GM21723 (cell line): ENCODE results near the gene YARS1.

Experiments used
- ATAC-seq: cut with Tn5 transposase; IDR thresholded peaks from one replicate; pipeline ENCODE4 v1.9.1; 2021; ENCODE audit warnings: mild to moderate bottlenecking, moderate library complexity; ENCODE audit not compliant: unreplicated experiment

YARS1 gene

DNA sequence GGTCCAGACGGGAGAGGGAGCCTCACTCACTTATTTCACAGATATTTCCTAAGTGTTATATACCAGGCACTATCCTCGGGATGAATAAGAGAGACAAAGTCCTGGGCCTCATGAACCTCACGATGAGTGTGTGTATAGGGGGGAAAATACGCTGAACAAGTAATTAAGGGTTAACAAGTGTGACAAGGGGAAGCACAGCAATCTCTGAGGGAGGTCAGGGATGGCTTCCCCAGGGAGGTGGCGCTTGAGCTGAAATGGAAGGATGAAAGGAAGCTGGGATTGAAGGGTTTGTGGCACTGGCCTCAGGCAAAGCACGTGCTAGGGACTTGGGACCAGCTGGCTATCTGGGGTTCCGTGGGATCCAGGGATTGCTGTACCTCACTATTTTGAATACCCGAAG lies 68.2 kb downstream of the YARS1 start:
- no peak for ATAC-seq

DNA sequence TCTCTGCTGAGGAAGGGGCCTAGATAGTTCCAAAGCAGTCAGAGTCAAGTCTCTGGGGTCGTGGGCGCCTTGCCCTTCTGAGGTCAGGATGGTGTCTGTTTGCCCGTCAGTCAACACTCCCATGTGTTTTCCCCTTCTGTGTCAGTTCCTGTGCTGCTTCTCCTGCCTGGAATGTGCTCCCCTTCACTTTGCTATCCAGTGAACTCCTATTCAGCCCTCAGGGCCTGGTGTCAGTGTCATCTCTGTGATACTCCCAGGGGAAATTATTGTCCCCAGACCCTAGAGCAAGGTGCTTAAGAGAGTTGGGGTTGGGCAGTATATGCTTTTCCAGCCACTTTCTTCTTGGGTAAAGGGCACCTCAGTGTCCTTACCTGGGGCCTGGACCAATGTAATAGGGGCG lies 68.8 kb downstream of the YARS1 start:
- no peak for ATAC-seq

DNA sequence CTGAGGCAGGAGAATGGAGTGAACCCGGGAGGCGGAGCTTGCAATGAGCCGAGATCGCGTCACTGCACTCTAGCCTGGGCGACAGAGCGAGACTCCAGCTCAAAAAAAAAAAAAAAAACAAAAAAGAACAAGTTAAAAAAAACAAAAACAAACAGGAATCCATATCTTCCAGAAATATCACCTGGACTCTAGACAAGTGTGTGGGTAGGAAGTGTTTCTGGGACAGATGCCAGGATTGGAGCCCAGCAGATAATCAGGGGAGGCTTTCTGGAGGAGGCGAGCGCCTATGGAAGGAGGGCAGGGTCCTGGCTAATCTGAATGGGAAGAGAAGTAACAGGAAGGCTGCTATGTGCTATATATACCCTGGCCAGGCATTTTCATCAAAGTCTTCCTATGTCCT lies 71.0 kb downstream of the YARS1 start:
- ATAC-seq, result no peak

DNA sequence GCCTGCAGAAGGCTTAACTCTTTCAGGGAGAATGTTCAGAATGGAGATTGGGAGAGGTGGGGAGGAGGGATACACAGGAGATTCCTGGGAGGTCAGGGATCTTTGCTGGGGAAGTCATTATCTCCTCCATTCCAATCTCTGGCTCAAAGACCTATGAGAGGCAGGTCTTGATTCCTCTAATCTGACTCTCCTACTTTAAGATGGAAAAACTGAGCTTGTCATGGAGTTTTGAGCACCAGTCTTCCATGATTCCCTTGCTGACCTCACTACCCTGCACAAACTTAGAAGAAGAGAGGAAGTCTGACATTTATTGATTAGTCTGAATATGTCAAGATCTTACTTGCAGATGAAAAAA lies 73.1 kb downstream of the YARS1 start:
- no peak for ATAC-seq

DNA sequence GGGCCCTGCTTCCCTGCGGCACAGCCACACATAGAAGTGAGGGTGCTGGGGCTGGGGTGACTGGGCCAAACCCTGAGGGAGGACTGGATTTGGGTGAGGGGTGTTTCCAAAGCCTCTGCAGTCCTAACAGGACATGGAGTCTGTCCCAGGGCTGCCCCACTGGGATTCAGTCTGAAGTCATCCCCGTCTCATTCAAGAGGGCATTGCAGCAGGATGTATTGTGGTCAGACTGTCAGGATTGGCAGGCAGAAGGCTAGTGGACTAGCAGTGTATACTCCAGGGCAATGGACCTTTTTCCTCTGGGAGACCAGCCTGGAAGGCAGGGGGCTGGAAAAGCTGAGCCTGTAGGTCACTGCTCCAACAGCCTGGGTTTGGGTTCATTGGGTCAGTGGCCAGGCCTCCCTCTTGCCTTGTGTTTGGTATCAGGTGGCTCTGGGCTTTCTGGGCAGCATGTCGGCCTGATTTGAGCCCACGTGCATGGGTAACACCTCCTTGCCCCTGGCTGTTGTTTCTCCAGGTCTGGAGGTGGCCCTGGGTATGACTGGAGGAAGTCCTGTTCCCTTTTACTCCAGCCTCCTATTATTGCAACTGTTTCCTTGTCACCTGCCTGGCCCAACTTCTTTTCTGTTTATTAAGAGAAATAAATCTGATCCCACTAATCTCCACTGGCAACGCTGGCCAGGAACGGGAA lies 73.6 kb downstream of the YARS1 start:
- no peak for ATAC-seq

DNA sequence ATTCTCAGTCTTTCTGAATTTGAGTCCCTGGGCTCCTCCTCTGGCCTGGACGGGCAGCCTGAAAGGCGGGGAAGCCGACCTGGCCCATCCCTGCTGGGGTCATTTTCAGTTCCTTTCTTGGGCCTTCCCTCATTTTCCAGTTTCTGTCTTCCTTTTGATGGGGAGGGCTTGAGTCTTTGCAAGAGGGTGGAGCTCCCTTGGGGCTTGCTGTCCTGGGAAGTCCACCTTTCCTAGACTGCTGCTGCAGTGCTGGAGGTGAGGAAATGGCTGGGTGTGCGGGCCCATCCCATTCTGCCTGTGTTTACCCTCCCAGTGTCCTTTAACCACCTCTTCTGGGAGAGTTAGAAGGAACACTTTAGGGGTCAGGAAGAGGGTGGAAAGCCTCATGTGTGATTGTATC lies 74.2 kb downstream of the YARS1 start:
- no peak for ATAC-seq

DNA sequence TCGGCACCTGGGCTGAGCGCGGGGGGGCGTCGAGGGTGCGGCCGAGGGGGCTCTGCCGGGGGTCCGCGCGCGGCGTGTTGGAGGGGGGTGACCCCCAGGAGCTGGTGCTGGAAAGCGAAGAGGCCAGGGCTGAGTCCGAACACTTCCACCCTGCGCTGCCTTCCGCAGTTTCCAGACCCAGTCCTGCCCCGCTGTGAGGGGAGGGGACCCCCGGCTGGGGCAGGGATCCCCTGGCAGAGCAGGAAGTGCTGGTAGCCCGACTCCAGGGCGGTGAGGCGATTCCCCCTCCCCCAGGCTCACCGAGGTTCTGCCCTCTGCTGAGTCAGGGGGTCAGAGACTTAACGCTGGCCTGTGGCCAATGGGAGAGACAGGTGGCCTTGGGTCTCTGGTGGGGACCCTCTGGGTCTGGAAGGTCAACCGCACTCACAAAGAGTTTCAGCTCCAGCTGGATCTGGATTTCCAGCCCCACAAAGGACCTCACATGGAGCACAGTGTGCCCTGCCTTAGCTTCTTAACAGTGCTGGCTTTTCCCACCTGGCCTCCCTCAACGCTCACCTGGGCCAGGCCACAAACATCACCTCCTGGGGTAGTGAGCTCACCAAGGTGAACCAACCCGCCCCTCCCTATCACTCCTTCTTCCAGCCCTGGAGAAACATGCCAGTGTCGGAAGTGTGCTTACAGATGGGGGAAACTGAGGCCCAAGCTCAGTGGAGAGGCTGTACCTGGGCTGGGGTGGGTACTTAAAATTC lies 74.8 kb downstream of the YARS1 start:
- no peak for ATAC-seq

DNA sequence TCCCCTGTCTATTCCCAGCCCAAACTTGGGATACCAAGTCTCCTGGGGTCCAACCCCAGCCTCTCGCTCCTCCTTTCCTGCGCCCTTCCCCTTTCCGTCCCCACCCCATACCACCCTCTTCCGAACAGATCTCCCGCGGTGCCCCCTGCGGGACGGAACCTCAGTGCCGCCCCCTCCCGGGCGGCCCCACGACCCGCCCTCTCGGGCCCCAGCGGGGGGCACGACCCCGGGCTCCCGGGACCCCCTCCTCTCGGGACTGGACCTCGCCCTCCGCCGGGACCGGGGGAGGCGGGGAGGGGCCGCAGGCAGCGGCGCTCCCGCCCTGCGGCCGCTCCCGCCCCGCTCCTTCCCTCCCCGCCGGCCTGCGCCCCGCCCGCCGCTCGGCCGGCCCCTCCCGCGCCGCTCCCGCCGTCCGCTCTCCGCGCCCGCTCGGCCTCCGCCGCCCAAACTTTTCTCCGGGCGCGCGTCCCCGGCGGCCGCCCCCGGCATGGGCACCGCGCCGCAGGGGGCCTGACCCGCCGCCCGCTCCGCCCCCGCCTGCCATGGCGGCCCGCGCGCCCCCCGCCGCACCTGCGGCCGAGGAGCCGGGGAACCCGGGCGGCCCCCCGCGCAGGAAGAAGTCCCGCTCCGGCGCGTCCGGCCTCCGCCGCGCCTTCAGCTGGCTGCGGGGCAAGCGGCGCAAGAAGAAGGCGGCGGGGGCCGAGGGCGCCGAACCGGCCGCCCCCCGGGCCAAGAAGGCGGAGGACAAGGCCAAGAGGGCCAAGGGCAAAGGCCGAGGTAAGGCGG lies 75.6 kb downstream of the YARS1 start:
- no peak for ATAC-seq

DNA sequence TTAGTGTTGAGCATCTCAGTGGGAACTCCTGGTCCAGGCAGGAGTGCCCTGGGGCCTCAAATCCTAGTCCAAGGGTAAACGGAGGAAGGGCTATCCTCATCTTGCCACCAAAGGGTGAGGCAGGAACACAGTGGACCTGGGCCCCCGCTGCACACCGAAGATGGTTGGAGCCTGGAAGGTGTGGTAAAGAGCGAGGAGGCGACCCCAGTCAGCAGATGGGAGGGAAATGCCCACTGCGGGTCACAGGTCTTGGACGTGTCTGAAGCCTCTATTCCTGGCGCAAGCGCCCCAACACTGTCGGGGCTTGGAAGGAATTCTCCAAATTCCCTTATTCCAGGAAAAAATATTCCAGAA lies 76.1 kb downstream of the YARS1 start:
- no peak for ATAC-seq

DNA sequence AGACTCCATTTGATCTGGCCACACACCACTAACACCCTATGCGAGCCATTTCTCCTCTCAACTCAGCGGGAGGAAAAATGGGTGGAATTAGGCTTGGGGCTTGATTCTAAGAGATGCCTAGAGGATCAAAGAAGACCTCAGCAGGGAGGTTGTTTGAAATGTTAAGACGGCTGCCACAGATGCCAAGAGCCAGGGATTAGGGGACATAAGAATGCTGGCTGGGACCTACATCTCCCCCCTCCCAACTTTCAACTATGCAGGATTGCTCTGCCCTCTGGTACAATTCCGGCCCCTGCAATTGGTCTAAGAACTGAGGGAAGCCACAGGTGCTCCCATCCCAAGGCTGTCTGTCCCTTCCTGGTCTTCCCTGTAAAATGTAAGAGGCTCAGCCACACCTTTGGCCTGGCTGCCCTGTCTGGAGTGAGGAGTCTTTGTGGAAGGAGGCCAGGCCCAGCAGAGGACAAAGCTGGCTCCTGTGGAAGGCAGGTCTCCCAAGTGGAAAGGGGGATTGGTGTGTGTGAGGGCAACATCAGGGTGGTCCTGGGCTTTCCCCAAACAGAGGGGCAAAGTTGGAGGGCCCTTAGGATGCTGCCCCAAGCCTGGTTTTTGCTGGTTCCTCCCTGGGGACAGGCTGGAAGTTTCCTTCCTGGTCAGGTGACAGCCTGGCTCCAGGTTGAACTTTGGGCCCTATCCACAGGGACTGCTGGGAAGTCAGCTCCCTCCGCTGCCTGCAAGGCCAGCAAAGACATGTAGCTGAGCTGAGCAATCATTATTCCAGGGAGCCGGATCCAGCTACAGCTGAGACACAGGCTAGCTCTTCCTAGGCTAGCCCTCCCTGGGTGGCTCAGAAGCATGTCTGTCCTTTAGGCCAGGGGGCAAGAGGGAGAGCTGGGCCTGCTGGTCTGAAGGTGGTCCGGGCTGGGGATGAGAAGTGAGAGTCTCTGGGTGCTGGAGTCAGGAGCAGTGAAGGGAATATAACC lies 80.1 kb downstream of the YARS1 start:
- ATAC-seq, result no peak

DNA sequence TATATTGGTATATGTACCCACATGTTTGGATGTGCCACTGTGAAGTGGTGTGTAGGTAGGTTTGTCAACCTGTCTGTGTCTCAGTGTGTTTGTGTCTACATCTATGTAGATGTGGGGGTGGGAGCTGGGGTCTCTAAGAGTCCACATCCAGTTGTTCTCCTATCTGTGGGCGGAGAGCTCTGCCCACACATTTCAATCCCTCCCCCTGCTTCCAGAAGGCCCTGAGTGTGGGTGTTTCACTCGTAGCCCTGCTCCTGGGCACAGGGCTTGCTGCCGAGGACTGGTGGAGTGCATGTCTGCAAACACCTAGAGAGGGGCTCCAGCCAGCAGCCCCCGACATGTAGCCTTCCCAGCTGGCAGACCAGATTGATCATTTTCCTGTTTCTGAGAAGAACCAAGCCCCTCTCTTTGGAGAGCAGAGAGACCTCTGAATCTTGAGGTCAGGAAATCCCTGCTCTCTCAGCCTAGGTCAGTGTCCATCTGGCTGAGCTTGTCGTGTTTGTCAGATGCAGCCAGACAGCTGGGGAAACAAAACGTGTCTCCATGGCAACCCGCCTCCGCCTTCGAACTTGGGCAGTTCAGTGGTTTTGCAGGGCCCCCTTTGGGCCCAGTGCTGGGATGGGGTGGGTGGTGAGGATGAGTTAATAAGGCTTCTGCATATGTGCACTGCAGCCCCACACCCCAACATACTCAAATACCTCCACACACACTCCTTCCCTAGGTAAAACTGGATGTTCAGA lies 83.4 kb downstream of the YARS1 start:
- ATAC-seq, result no peak

DNA sequence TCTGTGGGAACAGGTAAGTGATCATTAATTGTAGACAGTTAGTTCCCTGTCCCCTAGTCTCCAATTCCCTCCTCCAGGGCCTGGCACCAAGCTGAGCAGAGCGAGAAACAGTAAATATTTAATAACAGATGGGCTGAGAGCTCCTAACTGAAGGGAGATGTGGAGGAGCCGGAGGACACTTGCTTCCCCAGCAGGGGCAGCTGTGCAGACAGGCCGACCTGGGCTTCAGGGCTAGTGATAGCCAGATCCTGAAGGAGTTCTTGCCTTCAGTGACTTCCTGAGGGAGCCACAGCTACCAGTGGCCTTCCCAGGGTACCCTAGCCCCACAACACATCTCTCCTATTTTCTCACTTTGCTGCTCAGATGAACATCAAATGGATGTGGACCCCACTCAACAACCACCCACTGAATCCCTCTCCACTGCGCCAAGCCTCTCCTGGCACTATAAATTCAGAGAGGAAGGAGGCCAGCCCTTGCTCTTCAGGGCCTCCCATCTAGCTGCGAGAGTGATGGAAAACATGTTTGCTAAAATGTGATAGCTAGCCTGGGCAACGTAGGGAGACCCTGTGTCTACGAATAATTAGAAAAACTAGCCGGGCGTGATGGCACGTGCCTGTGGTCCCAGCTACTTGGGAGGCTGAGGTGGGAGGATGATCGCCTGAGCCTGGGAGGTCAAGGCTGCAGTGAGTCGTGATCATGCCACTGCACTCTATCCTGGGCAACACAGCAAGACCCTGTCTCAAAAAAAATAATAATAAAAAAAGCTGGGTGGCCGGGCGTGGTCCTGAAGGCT lies 87.7 kb downstream of the YARS1 start:
- ATAC-seq, result no peak

DNA sequence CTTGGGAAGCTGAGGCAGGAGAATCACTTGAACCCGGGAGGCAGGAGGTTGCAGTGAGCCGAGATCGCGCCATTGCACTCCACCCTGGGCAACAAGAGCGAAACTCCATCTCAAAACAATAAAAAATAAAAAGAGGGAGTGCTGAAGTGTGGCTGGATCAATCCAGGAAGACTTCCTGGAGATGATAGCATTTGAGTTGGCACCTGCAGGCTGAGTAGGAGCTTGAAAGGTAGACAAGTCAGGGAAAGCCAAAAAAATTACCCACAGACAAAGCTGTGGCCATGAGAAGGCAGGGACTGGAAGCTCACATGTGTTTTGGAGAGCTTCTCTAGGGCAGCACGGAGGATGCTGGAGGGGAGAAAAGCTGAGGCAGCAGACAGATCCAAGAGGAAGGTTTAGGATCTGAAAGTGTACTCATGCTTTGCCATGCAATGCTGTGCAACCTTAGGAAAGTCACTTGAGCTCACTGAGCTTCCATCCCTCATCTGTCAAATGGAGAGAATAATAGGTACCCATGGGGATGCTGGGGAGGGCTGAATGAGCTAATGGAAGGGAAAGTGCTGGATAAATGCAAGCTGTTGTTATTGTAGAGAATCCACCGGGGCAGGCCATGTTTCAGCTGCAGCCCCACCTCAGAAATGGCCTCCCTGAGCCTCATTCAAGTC lies 88.6 kb downstream of the YARS1 start:
- ATAC-seq, result no peak

DNA sequence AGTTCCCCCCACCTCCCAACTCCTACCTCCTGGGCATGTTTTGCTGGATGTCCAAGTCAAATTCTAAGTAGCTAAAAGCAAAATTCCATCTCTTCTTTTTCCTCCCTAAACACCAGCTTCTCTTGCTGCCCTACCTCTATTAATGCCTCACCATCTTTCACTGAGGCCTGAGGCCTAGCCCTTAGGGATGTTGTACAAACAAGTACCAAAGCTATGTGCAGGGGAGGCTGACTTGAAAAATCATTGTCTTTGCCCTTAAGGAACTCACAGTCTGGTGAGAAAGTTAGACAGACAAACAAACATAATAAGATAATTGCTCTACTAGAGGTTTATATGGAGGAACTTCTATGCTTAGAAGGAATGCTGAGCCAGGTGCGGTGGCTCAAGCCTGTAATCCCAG lies 89.3 kb downstream of the YARS1 start:
- ATAC-seq, result no peak

DNA sequence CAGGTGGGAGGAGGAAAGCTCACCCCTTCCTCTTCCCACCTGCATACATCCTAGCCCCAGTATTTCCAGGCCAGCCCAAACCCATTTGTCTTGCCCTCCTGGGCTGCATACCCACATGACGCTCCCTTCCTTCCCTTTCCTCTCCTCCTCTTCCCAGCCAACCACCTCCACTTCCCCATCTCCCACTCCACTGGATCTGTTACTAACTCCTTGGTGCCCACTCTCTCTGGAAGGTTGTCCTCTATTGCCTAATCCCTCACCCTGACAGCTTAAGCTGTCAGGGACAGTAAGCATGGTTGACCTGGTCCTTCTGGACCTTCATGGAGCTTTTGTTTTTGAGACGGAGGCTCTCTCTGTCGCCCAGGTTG lies 91.6 kb downstream of the YARS1 start:
- no peak for ATAC-seq
